ENCODE data around the gene MEX3D.

- no peak for TF ChIP-seq CTCF (conservative IDR thresholded peaks at IDR 0.05; ENCODE audit: low read length)
- no peak for TF ChIP-seq EZH2phosphoT487 (IDR thresholded peaks at IDR 0.05; ENCODE audit: borderline replicate concordance)
Measured at GRCh38 chr19:1567116-1567847, 843 bp downstream of the MEX3D start.

Data from Loucy (cell line).